OCI-M2 (cell line): ENCODE results near the gene DNASE1L2.
"Not testable (repeated sequence)": the region's sequence is repeated elsewhere in the genome, so short reads cannot be mapped to it uniquely, and the experiment has no call there.

Experiments
- DNase-seq: peaks from one replicate; lab custom pipeline; 2025; ENCODE audit not compliant: unreplicated experiment; lab: John Stamatoyannopoulos, UW

The DNASE1L2 gene

GRCh38 chr16:2238150-2238837, 2.0 kb downstream of the DNASE1L2 start:
- no peak for DNase-seq

- no peak for DNase-seq
Measured at GRCh38 chr16:2238838-2239675, 2.8 kb downstream of the DNASE1L2 start.

- DNase-seq, result not testable (repeated sequence)
Measured at GRCh38 chr16:2240331-2240730, 4.1 kb downstream of the DNASE1L2 start.

- no peak for DNase-seq
Measured at GRCh38 chr16:2242598-2242997, 6.4 kb downstream of the DNASE1L2 start.

GRCh38 chr16:2243031-2243528, 6.8 kb downstream of the DNASE1L2 start:
- DNase-seq, result no peak

- DNase-seq, result no peak
Measured at GRCh38 chr16:2243781-2244180, 7.5 kb downstream of the DNASE1L2 start.

- no peak for DNase-seq
Measured at GRCh38 chr16:2244301-2244700, 8.1 kb downstream of the DNASE1L2 start.

GRCh38 chr16:2244926-2245795, 8.9 kb downstream of the DNASE1L2 start:
- DNase-seq, result no peak

- no peak for DNase-seq
Measured at GRCh38 chr16:2246301-2246885, 10.1 kb downstream of the DNASE1L2 start.

- no peak for DNase-seq
Measured at GRCh38 chr16:2250652-2251295, 14.5 kb downstream of the DNASE1L2 start.

- DNase-seq, result peak; percentile 55
Measured at GRCh38 chr16:2251296-2252111, 15.3 kb downstream of the DNASE1L2 start, which contains the start of gene ECI1. Gene ECI1 (minus strand): TSS chr16:2251587. CDS start chr16:2251566, 21 bp downstream.

GRCh38 chr16:2252806-2253148, 16.5 kb downstream of the DNASE1L2 start:
- DNase-seq, result no peak

- DNase-seq, result no peak
Measured at GRCh38 chr16:2253293-2253692, 17.0 kb downstream of the DNASE1L2 start.

GRCh38 chr16:2256531-2257140, 20.4 kb downstream of the DNASE1L2 start:
- DNase-seq, result no peak

- no peak for DNase-seq
Measured at GRCh38 chr16:2257726-2258125, 21.5 kb downstream of the DNASE1L2 start.

- not testable (repeated sequence) for DNase-seq
Measured at GRCh38 chr16:2258530-2258929, 22.3 kb downstream of the DNASE1L2 start.

GRCh38 chr16:2260250-2260649, 24.0 kb downstream of the DNASE1L2 start:
- DNase-seq, result no peak

GRCh38 chr16:2263026-2263425, 26.8 kb downstream of the DNASE1L2 start:
- DNase-seq, result not testable (repeated sequence)

GRCh38 chr16:2266887-2267286, 30.6 kb downstream of the DNASE1L2 start:
- not testable (repeated sequence) for DNase-seq
